CD4-positive, alpha-beta T cell treated with Interleukin-6 at 100 ng/mL for 8 hours (primary cell): Measurements from ENCODE around the gene LMBR1L.
"Not testable (repeated sequence)": the region's sequence is repeated elsewhere in the genome, so short reads cannot be mapped to it uniquely, and the experiment has no call there.

Source experiments
- DNase-seq: peaks from one replicate; pipeline ENCODE4 v3.0.0-alpha.2; 2020; ENCODE audit warnings: mixed read lengths, low spot score

LMBR1L gene

DNA sequence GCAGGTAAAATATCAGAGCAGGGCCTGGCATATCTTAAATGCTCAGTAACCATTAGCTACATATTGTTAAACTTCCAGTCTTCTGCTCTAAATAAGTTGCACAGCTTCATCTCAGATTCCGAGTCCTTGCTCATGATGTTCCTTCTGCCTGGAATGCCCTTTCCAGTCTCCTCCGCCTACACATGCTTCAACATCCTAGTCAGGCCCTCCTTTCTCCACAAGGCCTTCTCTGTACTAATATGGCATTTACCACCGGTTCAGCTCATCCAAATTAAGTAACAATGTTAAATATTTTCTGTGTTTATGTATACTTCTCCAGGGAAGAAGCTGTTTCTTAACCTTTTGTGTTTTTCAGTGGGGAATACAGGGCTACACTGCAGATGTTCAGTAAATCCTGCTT is 24.5 kb downstream of the LMBR1L start:
- no peak for DNase-seq

DNA sequence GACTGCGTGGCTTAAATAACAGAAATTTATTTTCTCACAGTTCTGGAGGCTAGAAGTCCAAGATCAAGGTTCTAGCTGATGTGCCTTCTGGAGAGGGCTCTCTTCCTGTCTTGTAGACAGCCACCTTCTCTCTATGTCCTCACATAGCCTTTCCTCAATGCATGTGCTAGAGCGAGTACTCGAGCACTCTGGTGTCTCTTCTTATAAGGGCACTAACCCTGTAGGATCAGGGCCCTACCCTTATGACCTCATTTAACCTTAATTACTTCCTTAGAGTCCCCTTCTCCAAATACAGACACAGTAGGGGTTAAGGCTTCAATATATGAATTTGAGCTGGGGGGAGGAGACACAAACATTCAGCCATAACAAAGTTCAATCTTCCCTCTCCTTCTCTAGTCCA is 26.2 kb downstream of the LMBR1L start:
- no peak for DNase-seq

DNA sequence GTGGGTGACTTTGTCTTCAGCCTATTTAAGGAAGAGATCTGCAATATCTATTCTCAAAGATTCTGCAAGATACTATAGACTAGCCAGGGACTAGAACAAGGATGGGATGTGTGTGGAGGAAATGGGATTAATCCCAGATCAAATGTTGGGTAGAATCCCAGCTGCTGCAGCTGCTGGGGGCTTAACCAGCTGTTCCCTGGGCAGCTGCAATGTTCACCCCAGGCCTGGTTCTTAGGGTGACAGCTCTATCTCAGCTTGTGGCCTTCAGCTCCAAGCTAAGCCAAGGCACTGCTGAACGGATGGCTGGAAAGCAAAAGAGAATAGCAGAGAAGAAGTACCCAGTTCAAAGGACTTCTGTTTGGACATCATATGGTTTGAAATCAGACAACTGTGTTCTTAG is 30.9 kb downstream of the LMBR1L start:
- no peak for DNase-seq

DNA sequence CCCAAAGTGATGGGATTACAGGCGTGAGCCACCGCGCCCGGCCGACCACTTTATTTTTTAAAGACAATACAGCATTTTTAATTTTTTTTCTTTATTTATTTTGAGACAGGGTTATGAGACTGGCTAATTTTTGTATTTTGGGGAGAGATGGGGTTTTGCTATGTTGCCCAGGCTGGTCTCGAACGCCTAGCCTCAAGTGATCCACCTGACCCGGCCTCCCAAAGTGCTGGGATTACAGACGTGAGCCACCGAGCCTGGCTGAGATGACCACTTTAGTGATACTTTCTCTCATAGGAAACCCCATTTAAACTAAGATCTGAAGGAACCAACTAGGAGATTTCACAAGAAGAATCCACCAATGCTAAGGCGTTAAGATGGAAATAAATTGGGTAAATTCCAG is 39.7 kb downstream of the LMBR1L start:
- DNase-seq, result no peak

DNA sequence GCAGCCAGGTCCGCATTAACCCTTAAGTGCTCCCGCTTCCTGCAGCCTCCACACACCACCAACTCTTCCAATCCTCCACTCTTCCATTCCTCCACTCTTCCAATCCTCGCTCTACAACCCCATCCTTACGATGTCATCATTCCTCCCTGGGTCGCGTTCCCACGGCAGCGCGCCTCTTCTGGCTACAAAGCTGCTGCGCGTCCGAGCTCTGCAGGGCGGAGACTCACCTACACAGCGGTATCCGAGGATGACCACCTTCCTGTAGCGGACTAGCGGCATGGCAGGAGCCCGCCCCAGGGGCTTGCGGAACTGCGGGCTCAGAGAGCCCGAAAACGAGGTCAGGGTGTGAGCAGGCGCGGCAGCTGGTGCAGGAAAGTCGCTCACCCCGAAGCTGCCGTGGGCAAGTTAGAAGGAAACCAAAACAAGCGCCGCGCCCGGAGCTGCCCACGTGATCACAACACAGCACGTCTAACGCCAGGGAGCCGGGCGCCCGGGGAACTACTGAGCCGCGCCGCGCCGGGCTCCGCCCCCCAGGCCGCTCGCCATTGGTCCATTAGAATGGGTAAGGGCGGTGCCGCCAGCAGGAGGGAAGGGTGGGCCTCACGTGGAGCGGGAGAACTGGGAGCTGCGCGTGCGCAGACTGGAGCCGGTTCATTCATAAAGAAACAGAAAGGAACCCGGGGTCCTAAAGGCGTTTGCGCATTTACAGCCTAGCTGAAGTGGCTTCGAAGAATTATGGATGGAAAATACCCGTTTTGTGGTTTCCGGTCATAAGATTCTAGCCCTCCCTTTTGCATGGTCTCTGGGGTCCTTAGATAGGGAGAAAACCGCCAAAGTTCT is 40.9 kb downstream of the LMBR1L start, which contains the start of gene RHEBL1:
Gene RHEBL1 (minus strand): TSS at position 473 of the 840 bp plus-strand sequence. CDS start 194 bp downstream, at position 279.
- DNase-seq, result peak; percentile 98

DNA sequence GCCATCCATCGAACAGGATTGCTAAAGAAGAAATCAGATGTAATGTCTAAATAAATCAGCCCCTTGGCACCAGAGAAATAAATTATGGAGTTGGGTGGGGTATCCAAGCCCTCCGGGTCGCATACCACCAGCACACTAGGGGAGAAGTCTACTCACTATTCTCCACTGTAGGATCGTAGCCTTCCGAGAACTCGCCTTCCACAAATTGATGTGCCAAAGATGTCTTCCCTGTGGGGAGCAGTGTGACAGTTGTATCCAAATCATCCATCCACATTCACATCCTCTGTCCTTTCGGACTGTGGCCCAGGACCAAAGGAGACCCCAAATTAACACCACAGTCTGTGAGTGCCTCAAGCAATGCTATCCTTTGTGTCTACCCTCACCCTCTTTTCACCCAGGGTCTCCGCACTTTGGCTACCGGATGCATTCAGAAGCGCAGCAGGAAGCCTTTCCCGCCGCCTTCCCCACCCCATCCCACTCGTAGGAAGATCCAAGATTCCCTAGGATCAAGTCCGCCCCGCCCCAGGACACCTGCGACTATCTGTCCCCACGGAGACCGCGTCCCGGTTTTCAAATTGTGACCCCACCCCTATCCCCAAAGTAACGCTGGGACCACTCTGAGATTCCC is 41.7 kb downstream of the LMBR1L start:
- no peak for DNase-seq

- DNase-seq, result no peak
Observed at GRCh38 chr12:49066120-49066519, 44.5 kb downstream of the LMBR1L start.

DNA sequence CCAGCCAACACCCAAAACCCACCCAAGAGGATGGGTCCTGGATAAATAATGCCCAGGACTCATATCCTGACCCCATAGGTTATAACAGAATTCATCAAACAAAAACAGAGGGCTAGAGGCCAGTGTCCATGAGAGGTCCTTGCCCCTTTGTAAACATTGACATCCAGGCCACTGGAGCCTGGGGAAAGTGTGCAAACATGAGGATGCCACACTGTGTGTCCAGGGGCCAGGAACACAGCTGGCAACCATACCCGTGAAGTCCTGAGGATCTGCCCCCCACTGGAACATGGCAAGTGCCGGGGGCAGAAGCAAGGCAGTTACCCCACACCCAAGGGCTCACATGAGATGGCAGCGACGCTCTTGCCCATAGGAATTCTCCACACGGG is 45.9 kb downstream of the LMBR1L start:
- DNase-seq, result no peak

GRCh38 chr12:49061916-49062315 is 48.7 kb downstream of the LMBR1L start:
- not testable (repeated sequence) for DNase-seq

DNA sequence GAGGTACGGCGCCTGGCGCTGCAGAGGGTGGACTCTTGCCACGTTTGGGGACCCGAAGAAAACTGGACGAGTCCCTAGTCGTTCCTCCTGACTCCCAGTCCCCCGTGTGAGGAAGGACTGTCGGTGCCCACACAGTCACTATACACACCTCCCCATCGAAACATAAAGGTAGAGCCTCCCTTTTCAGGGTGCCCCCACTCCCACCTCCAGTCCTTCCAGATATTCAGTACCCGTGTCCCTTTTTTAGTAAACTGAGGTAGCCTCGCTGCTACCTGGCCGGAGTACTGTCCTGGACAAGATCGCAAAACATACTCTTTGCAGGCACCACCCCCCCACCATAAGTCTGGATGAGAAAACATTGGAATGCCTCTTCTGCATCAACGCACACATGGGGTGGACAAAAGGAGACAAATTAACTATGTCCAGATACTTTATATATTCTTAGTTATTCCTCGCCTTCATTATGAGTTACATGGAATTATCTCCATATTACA is 49.4 kb downstream of the LMBR1L start:
- DNase-seq, result no peak

DNA sequence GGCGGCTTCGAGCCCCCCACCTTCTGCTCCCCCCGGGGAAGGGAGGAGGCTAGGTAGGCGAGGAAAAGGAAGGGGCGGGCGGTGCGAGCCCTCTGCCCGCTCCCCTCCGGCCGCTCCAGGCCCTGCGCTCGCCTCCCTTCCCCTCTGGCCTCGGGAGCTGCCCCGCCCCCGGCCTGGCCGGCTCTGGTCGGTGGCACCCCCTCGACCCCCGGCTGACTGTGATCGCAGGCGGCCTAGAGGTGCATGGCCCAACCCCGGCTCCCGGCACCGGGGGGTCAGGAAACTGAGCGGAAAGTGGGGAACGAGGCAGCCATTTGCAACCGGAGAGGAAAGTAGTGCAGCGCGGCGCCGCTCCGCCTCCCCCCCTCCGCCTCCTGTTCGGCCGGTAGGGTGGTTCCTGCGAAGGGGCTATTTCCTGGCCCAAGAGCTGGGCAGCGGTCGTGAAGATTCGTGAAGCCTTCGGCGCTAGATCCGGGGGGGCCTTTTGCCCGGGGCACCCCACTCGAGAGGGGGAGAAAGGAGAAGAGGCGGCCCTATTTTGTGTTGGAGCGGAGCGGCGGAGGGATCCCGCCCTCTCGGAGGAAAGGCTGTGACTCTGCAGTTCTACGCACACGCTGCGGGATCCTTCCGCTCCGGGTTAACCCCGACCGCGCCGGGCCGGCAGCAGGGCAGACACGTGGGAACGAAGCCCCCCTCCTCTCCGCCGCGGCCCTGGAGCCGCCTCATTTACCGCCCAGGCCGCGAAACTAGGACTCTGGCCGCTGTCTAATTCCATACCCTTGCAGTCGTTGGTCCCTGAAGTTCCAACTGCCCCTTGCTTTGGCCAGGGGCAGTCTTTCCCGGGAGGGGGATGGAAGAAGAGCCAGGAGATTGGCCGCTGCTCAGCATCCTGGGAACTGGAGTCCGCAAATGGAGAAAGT is 50.1 kb downstream of the LMBR1L start, which contains the start of gene KMT2D:
Gene KMT2D (minus strand): TSS at position 558 of the 920 bp plus-strand sequence. CDS start 5,470 bp downstream, outside the sequence.
- peak; percentile 86 for DNase-seq

DNA sequence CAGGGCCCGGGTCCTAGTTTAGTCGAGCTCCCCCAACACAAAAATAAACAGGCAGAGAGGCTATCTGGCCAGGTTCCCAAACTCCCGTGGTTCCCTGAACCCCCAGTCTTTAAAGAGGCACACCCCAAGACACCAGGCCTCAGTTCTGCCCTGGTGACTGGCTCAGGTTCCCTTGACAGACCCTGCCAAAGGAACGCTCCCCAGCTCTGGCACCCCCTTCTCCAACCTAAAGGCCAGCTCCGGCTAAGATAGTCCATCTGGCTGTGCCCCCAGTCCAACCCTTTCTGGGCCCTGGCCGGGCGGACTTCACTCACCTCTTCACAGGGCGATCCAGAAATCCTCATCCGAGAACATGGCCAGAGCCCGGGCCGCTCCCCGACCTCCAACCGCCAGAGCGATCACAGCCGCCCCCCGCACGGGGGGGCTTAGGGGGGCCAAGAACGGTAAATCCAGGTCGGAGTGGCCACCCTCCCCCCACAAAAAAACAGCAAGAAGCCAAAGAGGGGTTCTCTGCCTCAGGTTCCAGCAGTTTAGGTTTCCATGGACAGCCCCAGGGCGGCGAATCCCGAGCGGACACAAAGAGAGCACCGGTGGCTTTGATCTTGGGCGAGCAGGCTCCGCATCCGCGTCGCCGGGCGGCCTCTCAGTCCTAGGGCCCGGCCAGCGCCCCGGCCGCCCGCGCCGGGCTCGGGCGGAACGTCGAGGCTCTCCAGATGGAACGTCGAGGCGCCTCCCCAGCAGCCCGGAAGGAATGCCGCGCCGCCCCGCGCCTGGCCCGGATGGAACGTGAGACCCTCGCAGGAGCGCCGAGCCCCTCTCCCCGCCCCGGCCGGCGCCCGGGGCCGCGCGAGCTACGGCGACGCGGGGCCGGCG is 51.1 kb downstream of the LMBR1L start:
- DNase-seq, result no peak

GRCh38 chr12:49059045-49059298 is 51.7 kb downstream of the LMBR1L start:
- DNase-seq, result no peak

DNA sequence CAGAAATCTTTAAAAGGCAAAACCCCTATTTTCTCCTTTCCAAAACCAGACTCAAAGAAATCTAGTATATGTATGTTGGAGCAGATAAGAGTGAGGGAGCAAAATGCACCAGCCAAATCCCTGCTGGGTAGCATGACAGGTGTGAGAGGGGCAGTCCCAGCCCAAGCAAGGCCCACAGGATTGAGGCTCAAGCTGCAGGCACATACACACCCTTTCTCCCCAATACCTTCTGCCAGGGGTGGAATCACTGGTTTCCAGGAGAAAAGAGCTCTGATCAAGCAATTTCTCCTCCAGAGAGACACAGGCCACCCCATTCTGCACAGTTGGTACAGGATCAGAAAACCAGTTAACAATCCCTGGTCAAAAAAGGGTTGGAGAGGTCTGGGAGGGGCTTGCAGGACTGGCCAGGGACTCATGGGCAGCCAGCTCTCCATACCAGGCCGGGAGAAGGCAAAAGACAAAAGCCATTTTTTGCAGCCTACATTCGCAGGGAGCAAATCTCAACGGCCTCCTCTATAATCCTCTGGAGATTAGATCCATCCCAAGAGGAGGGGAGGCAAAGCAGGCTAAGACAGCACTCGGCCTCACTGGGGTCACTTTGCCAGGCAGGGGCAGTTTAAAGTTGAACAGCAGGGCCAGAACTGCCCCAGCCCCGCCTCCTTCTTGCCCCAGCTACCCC is 52.1 kb downstream of the LMBR1L start:
- DNase-seq, result no peak

- DNase-seq, result no peak
Observed at GRCh38 chr12:49057888-49058287, 52.8 kb downstream of the LMBR1L start.

- DNase-seq, result peak; percentile 67
Observed at GRCh38 chr12:49055978-49056754, 54.5 kb downstream of the LMBR1L start.

- no peak for DNase-seq
Observed at GRCh38 chr12:49055092-49055491, 55.6 kb downstream of the LMBR1L start.

- no peak for DNase-seq
Observed at GRCh38 chr12:49054524-49054923, 56.1 kb downstream of the LMBR1L start.

DNA sequence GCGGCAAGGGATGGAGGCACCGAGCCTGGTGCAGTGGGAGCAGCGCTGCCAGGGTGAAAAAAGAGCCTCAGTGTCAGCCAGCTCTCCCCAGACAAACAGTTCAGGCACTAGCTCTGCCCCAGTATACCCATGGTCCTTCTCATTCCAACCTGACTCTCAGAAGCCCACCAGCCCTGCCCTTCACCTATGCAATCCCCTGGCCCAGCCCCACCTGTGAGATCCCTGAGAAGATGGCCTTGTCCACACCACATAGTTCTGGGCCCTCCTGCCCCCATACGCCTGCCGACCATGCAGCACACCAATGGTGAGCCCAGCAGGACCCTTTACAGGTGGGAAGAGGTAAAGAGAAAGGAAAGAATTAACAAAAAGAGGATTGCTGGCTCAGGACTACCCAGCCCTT is 56.6 kb downstream of the LMBR1L start:
- no peak for DNase-seq
